Measurements from ENCODE around the gene COL1A2.

The COL1A2 gene

GRCh38 chr7:94384315-94384714 lies 10.4 kb upstream of the COL1A2 start:
- H3F3A ChIP-seq (ENCODE audit: insufficient read depth, low read length), result no peaks in the 10 kb centered on the region
- no peaks in the 10 kb centered on the region for H3K79me2 ChIP-seq (ENCODE audit: low read length)
- no peak overlapping the region for H2AFZ ChIP-seq (ENCODE audit: low read length)
- H3K9me3 ChIP-seq (replicated peaks; ENCODE audit: insufficient read depth, low read length), result no peaks in the 10 kb centered on the region
- H3K27me3 ChIP-seq (replicated peaks; ENCODE audit: insufficient read depth, low read length), result no peaks in the 10 kb centered on the region
- DNase-seq, result no peak
- H3K4me1 ChIP-seq (ENCODE audit: low read length), result no peaks in the 10 kb centered on the region
- H3K4me2 ChIP-seq (ENCODE audit: low read depth, low read length), result no peak overlapping the region
- TF ChIP-seq EZH2 (optimal IDR thresholded peaks at IDR 0.05; ENCODE audit: low read depth, low read length), result no peak
- no peak for TF ChIP-seq CTCF (IDR thresholded peaks at IDR 0.05; ENCODE audit: low read length)
- TF ChIP-seq EZH2phosphoT487 (IDR thresholded peaks at IDR 0.05; ENCODE audit: low read length), result no peak
- no peak overlapping the region for H3K9ac ChIP-seq (ENCODE audit: low read length)
- H3K9me2 ChIP-seq (replicated peaks; ENCODE audit: insufficient read depth, low read length), result no peaks in the 10 kb centered on the region
- no peaks in the 10 kb centered on the region for H4K20me1 ChIP-seq (ENCODE audit: insufficient read depth, low read length)
- H3K27ac ChIP-seq (ENCODE audit: low read length), result no peak overlapping the region
- H3K4me3 ChIP-seq (ENCODE audit: low read length), result no peak overlapping the region
- H3K36me3 ChIP-seq (replicated peaks; ENCODE audit: insufficient read depth, low read length), result no peaks in the 10 kb centered on the region

GRCh38 chr7:94386416-94386815 lies 8.3 kb upstream of the COL1A2 start:
- Histone ChIP-seq H3K9me2 (replicated peaks; ENCODE audit: insufficient read depth, low read length) (no peaks in the 10 kb centered on the region), H3K27ac (ENCODE audit: low read length) (no peak overlapping the region), H3K4me1 (ENCODE audit: low read length) (no peaks in the 10 kb centered on the region), H3K36me3 (replicated peaks; ENCODE audit: insufficient read depth, low read length) (no peaks in the 10 kb centered on the region), H2AFZ (ENCODE audit: low read length) (no peak overlapping the region), H3K9ac (ENCODE audit: low read length) (no peak overlapping the region), H3K79me2 (ENCODE audit: low read length) (no peaks in the 10 kb centered on the region), H3K9me3 (replicated peaks; ENCODE audit: insufficient read depth, low read length) (no peaks in the 10 kb centered on the region), H3K4me2 (ENCODE audit: low read depth, low read length) (no peak overlapping the region), H3K4me3 (ENCODE audit: low read length) (no peak overlapping the region), H4K20me1 (ENCODE audit: insufficient read depth, low read length) (no peaks in the 10 kb centered on the region), H3F3A (ENCODE audit: insufficient read depth, low read length) (no peaks in the 10 kb centered on the region), H3K27me3 (replicated peaks; ENCODE audit: insufficient read depth, low read length) (no peaks in the 10 kb centered on the region)
- TF ChIP-seq EZH2phosphoT487 (IDR thresholded peaks at IDR 0.05; ENCODE audit: low read length), result no peak
- TF ChIP-seq EZH2 (optimal IDR thresholded peaks at IDR 0.05; ENCODE audit: low read depth, low read length), result no peak
- no peak for TF ChIP-seq CTCF (IDR thresholded peaks at IDR 0.05; ENCODE audit: low read length)
- DNase-seq, result no peak

DNA sequence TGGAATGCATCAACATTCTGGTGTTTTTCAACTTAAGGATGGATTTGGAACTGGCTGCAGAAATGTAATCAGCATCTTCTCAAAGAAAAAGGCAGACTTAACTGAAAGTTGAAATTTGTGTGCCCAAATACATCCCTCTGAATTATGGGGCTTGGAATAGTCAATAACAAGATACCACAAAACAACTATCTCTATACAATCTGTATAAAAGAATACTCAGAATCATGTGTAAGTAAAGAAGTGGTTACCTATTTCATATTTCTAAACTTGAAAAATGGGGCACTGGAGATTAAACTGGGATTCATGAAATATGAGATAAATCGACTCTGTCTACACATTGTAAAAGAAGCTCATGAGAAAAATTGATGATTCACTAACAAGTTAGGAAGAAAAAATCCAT lies 6.2 kb upstream of the COL1A2 start:
- Histone ChIP-seq H2AFZ (ENCODE audit: low read length) (no peak overlapping the region), H3F3A (ENCODE audit: insufficient read depth, low read length) (no peaks in the 10 kb centered on the region), H3K79me2 (ENCODE audit: low read length) (no peaks in the 10 kb centered on the region), H3K9me3 (replicated peaks; ENCODE audit: insufficient read depth, low read length) (no peaks in the 10 kb centered on the region), H3K9ac (ENCODE audit: low read length) (no peak overlapping the region), H3K27me3 (replicated peaks; ENCODE audit: insufficient read depth, low read length) (no peaks in the 10 kb centered on the region), H3K36me3 (replicated peaks; ENCODE audit: insufficient read depth, low read length) (no peaks in the 10 kb centered on the region), H3K27ac (ENCODE audit: low read length) (no peak overlapping the region), H4K20me1 (ENCODE audit: insufficient read depth, low read length) (no peaks in the 10 kb centered on the region), H3K4me1 (ENCODE audit: low read length) (no peaks in the 10 kb centered on the region), H3K4me2 (ENCODE audit: low read depth, low read length) (no peak overlapping the region), H3K9me2 (replicated peaks; ENCODE audit: insufficient read depth, low read length) (no peaks in the 10 kb centered on the region), H3K4me3 (ENCODE audit: low read length) (no peak overlapping the region)
- DNase-seq, result no peak
- no peak for TF ChIP-seq EZH2 (optimal IDR thresholded peaks at IDR 0.05; ENCODE audit: low read depth, low read length)
- TF ChIP-seq CTCF (IDR thresholded peaks at IDR 0.05; ENCODE audit: low read length), result no peak
- no peak for TF ChIP-seq EZH2phosphoT487 (IDR thresholded peaks at IDR 0.05; ENCODE audit: low read length)

Measured in MM.1S (cell line).